Measurements from ENCODE around the gene TMPRSS13.

GRCh38 chr11:117870103-117870952, 58.9 kb downstream of the TMPRSS13 start:
- TF ChIP-seq EZH2phosphoT487 (IDR thresholded peaks at IDR 0.05; ENCODE audit: insufficient read depth, low read depth), result no peak
- TF ChIP-seq EZH2 (IDR thresholded peaks at IDR 0.05; ENCODE audit: insufficient read depth, poor library complexity, severe bottlenecking), result no peak
